Measurements from ENCODE around the gene DLGAP4. TPM values are rescaled to one million over a fixed set of nuclear protein-coding genes. Genes with fewer than 3 reads are reported as not detected.
A peak's percentile ranks its signal among the peaks of the same experiment; 100 is the strongest.

Gene DLGAP4
- total and polyA plus RNA-seq, 2 of the 13 experiments (the other 11 are each of a cell fraction or from before 2014, with no cell fraction given), result 15.2 to 26.7 TPM

DNA sequence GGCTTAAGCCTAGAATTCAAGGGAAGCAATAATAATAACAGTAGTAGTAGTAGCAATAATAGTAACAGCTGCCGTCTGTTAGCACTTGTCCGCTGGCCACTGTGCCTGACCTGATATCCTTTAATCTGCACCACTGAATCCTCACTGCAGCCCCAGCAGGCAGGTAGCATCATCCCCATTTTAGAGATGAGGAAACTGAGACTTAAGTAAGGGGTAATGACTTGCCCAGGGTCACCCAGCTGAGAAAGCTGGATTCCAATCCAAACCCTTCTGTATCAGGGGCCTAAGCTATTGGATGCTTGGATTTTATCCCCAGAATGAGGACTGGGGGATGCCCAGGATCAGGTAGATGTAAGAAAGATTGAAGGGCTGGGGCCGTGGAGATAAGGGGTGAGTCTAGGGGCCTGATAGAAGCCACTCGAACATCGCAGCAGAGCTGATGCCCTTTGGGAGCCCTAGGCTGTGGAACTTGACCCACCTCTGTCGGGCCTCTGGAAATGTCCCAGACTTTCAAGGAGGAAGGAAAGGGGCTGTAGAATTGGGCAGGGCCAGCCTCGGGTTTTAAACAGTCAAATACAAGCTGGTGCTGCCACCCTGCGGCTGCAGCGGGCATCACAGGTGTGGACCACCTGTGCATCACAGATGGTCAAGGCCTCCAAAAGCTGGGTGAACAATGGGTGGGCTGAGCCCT is 133.0 kb downstream of the DLGAP4 start (continued):
- TF ChIP-seq ZNF574 (CRISPR knock-in tag; IDR thresholded peaks at IDR 0.05), result no peak; the same call in 1 of the 2 replicates
- 0 out of 2 replicates have a peak, but pooled peaks have one; percentile 29 for TF ChIP-seq ZMYM3 (CRISPR knock-in tag; IDR thresholded peaks at IDR 0.05)
- TF ChIP-seq SRF (IDR thresholded peaks at IDR 0.05; ENCODE audit: low read depth, low read length), result no peak
- no peak for TF ChIP-seq NFE2 (CRISPR knock-in tag; IDR thresholded peaks at IDR 0.05)
- no peak for TF ChIP-seq ARNT2 (CRISPR knock-in tag; IDR thresholded peaks at IDR 0.05; ENCODE audit: low read depth)
- TF ChIP-seq NCOA2 (CRISPR knock-in tag; IDR thresholded peaks at IDR 0.05), result no peak
- TF ChIP-seq AKAP8 (CRISPR knock-in tag; IDR thresholded peaks at IDR 0.05), result no peak
- TF ChIP-seq MYNN (CRISPR knock-in tag; IDR thresholded peaks at IDR 0.05; ENCODE audit: low read depth), result 0 out of 2 replicates have a peak, but pooled peaks have one; percentile 41
- TF ChIP-seq, protein P1, sequence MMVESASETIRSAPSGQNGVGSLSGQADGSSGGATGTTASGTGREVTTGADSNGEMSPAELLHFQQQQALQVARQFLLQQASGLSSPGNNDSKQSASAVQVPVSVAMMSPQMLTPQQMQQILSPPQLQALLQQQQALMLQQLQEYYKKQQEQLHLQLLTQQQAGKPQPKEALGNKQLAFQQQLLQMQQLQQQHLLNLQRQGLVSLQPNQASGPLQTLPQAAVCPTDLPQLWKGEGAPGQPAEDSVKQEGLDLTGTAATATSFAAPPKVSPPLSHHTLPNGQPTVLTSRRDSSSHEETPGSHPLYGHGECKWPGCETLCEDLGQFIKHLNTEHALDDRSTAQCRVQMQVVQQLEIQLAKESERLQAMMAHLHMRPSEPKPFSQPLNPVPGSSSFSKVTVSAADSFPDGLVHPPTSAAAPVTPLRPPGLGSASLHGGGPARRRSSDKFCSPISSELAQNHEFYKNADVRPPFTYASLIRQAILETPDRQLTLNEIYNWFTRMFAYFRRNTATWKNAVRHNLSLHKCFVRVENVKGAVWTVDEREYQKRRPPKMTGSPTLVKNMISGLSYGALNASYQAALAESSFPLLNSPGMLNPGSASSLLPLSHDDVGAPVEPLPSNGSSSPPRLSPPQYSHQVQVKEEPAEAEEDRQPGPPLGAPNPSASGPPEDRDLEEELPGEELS (CRISPR knock-in tag; IDR thresholded peaks at IDR 0.05), result no peak
- no peak for TF ChIP-seq ZNF670 (CRISPR knock-in tag; IDR thresholded peaks at IDR 0.05; ENCODE audit: borderline replicate concordance)
- TF ChIP-seq, protein P2, sequence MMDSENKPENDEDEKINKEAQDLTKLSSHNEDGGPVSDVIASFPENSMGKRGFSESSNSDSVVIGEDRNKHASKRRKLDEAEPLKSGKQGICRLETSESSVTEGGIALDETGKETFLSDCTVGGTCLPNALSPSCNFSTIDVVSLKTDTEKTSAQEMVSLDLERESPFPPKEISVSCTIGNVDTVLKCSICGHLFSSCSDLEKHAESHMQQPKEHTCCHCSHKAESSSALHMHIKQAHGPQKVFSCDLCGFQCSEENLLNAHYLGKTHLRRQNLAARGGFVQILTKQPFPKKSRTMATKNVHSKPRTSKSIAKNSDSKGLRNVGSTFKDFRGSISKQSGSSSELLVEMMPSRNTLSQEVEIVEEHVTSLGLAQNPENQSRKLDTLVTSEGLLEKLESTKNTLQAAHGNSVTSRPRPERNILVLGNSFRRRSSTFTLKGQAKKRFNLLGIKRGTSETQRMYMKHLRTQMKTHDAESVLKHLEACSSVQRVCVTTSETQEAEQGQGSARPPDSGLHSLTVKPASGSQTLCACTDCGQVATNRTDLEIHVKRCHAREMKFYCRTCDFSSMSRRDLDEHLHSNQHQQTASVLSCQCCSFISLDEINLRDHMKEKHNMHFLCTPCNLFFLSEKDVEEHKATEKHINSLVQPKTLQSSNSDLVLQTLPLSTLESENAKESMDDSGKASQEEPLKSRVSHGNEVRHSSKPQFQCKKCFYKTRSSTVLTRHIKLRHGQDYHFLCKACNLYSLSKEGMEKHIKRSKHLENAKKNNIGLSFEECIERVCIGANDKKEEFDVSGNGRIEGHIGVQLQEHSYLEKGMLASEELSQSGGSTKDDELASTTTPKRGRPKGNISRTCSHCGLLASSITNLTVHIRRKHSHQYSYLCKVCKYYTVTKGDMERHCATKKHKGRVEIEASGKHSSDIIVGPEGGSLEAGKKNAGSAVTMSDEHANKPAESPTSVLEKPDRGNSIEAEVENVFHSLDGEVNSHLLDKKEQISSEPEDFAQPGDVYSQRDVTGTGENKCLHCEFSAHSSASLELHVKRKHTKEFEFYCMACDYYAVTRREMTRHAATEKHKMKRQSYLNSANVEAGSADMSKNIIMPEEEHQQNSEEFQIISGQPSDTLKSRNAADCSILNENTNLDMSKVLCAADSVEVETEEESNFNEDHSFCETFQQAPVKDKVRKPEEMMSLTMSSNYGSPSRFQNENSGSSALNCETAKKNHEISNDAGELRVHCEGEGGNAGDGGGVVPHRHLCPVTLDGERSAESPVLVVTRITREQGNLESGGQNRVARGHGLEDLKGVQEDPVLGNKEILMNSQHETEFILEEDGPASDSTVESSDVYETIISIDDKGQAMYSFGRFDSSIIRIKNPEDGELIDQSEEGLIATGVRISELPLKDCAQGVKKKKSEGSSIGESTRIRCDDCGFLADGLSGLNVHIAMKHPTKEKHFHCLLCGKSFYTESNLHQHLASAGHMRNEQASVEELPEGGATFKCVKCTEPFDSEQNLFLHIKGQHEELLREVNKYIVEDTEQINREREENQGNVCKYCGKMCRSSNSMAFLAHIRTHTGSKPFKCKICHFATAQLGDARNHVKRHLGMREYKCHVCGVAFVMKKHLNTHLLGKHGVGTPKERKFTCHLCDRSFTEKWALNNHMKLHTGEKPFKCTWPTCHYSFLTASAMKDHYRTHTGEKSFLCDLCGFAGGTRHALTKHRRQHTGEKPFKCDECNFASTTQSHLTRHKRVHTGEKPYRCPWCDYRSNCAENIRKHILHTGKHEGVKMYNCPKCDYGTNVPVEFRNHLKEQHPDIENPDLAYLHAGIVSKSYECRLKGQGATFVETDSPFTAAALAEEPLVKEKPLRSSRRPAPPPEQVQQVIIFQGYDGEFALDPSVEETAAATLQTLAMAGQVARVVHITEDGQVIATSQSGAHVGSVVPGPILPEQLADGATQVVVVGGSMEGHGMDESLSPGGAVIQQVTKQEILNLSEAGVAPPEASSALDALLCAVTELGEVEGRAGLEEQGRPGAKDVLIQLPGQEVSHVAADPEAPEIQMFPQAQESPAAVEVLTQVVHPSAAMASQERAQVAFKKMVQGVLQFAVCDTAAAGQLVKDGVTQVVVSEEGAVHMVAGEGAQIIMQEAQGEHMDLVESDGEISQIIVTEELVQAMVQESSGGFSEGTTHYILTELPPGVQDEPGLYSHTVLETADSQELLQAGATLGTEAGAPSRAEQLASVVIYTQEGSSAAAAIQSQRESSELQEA (CRISPR knock-in tag; IDR thresholded peaks at IDR 0.05; ENCODE audit: not compliant biosample characterization), result no peak
- TF ChIP-seq CBFB (CRISPR knock-in tag; IDR thresholded peaks at IDR 0.05), result no peak
- no peak for TF ChIP-seq ZNF17 (CRISPR knock-in tag; IDR thresholded peaks at IDR 0.05)
- no peak for TF ChIP-seq HOXA7 (CRISPR knock-in tag; IDR thresholded peaks at IDR 0.05)
- TF ChIP-seq RFX5 (IDR thresholded peaks at IDR 0.05; ENCODE audit: low read depth, low read length), result 0 out of 2 replicates have a peak, but pooled peaks have one; percentile 37

All from HepG2 (cell line).